Panc1 (cell line): ENCODE results near the gene APBB2.

Experiments used
- CTCF ChIP-seq: fragments of 450-650 bp; IDR thresholded peaks from 2 replicates; pipeline ENCODE4 v1.5.1; 2017; ENCODE audit warnings: mild to moderate bottlenecking
- POLR2AphosphoS5 ChIP-seq: IDR thresholded peaks from 2 replicates; pipeline ENCODE4 v1.6.1; 2012; ENCODE audit warnings: mild to moderate bottlenecking, low read depth, low read length, moderate library complexity
- REST ChIP-seq, 2 experiments: IDR thresholded peaks; 2 replicates each; pipeline ENCODE4 v1.6.1; 2011 to 2012; ENCODE audit warnings: low read depth in 2 of 2, control low read depth in 1 of 2, low read length in 1 of 2, mild to moderate bottlenecking in 1 of 2, moderate library complexity in 1 of 2; ENCODE audit not compliant: insufficient read depth in 1 of 2
- SIN3A ChIP-seq: IDR thresholded peaks from 2 replicates; pipeline ENCODE4 v1.6.1; 2012; ENCODE audit warnings: low read depth, mild to moderate bottlenecking, low read length, moderate library complexity, borderline replicate concordance; ENCODE audit not compliant: insufficient read depth
- TCF7L2 ChIP-seq: IDR thresholded peaks from 2 replicates; pipeline ENCODE4 v1.6.1; 2011; ENCODE audit warnings: mild to moderate bottlenecking, low read depth, low read length, inconsistent platforms

- no peak for TF ChIP-seq CTCF
- no peak for TF ChIP-seq POLR2AphosphoS5
- no peak for TF ChIP-seq SIN3A
- no peak for TF ChIP-seq TCF7L2
- no peak for TF ChIP-seq REST (IDR thresholded peaks at IDR 0.05; ENCODE audit: insufficient read depth in 1 of 2, low read depth in 2 of 2, low read length in 1 of 2)
Observed at GRCh38 chr4:41157009-41157408, 57.3 kb downstream of the APBB2 start.
